Astrocyte (in vitro differentiated cells and primary cell): Measurements from ENCODE around the gene RCCD1.

Source experiments
- CTCF ChIP-seq: IDR thresholded peaks from 2 replicates; pipeline ENCODE4 v1.5.1; 2011; ENCODE audit warnings: low read depth, mild to moderate bottlenecking, inconsistent platforms, low read length, moderate library complexity; ENCODE audit not compliant: insufficient read depth
- EZH2 ChIP-seq: IDR thresholded peaks from 2 replicates; pipeline ENCODE4 v1.6.1; 2012; ENCODE audit warnings: mild to moderate bottlenecking, low read length, inconsistent platforms; ENCODE audit not compliant: insufficient read depth

GRCh38 chr15:90934949-90935751 lies 19.5 kb upstream of the RCCD1 start, which contains the start of gene UNC45A:
- TF ChIP-seq CTCF = no peak
- TF ChIP-seq EZH2 = no peak
